ENCODE measurements around the gene TRAFD1.
A peak's percentile ranks its signal among the peaks of the same experiment; 100 is the strongest.
"Not testable (repeated sequence)": the region's sequence is repeated elsewhere in the genome, so short reads cannot be mapped to it uniquely, and the experiment has no call there.

TRAFD1 gene, protein sequence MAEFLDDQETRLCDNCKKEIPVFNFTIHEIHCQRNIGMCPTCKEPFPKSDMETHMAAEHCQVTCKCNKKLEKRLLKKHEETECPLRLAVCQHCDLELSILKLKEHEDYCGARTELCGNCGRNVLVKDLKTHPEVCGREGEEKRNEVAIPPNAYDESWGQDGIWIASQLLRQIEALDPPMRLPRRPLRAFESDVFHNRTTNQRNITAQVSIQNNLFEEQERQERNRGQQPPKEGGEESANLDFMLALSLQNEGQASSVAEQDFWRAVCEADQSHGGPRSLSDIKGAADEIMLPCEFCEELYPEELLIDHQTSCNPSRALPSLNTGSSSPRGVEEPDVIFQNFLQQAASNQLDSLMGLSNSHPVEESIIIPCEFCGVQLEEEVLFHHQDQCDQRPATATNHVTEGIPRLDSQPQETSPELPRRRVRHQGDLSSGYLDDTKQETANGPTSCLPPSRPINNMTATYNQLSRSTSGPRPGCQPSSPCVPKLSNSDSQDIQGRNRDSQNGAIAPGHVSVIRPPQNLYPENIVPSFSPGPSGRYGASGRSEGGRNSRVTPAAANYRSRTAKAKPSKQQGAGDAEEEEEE

DNA sequence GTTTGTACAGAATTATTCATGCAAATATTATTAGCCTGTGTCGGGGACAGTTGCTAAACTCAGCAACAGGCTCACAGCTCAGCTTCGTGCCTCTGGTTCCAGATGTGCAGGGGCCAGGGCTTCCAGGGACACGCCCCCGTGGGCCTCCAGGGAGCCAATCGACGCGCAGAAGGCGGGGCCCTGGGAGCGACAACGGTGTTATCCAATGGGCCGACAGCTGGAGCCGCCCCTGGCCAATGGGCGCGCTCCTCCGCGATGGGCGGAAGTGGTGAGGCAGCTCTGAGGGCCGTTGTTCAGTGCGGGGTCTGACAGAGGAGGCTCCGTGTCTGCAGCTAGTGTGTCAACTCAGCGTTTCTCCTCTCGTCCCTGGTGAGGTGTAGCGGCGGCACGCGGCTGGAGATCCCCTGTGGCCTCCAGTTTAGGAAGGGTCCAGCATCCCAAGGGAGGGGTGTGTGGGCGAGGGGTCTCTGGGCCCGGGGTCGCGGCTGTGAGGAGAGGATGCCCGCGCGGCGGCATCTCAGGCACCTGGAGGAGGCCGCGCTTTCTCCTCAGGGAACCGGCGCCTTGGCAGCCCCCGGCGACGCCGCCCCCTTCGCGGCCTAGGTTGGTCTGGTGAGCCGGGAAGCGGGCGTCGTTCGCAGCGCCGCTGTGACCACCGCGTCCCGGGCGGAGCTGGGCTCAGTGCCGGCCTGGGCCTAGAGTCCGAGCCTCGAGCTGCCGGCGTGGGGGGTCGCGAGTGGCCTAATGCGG lies at the start of gene TRAFD1:
Gene TRAFD1, plus strand, starts transcription at position 311 of the 750 bp plus-strand sequence. CDS start 4,963 bp downstream, outside the sequence.
- DNase-seq, result peak; percentile 98
- in situ Hi-C loops (cut with MboI; ENCODE audit: low pct_unique_long_range_greater_than_20kb, low sequenced_read_pairs), result no loop called here

DNA sequence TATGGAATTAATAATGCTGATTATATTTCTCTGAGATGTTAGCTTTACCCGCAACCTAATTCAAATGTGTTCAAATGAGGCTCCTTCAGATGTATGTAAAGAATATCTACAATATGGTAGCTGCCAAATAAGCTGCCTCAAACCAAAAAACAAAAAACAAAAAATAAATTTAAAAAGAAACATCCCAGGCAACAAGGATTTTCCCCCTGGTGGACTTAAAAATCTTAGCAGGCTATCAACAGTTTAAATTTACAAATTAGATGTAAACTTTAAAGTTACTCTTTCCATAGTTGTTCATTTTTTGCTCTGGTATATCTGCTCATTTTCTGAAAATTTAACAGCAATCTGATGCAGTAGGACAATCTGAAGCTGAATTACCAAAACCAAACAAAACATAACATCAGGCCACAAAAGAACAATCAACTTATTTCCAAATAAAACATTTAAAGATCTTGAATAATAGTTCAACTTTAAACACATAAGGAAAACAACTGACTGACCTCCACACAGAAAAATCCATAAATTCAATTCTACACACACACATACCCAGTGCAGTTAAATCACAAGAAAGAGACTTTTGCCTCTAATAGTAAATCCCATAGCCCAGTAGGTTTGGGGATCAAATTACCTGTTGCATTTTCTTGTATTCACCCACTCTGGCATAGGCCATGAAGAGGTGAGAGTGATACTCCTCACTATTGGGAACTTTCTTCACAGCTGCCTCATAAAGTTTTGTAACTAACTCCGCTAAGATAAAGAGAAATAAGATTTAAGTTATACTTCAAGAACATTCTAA lies 38.1 kb upstream of the TRAFD1 start:
- in situ Hi-C loops (cut with MboI; ENCODE audit: low pct_unique_long_range_greater_than_20kb, low sequenced_read_pairs), result no loop called here
- DNase-seq, result no peak

DNA sequence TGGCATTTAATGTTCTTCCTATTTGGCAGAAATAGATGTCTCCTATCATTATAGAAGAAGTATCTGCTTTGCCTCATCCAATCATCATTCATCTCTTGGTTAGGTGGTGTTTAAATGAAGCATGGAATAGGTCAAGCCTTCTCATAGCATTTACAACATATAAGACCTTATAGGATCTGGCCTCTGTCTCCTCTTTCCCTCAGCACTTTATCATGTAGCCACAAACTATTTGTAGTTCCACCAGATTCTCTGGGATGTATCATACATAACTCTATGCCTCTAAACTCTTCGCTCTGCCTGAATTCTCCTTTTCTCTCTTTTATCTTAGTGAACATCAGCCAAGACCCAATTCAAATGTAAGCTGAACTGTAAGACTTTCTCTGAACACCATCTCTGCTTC lies 37.5 kb upstream of the TRAFD1 start:
- no peak for DNase-seq
- in situ Hi-C loops (cut with MboI; ENCODE audit: low pct_unique_long_range_greater_than_20kb, low sequenced_read_pairs), result no loop called here

DNA sequence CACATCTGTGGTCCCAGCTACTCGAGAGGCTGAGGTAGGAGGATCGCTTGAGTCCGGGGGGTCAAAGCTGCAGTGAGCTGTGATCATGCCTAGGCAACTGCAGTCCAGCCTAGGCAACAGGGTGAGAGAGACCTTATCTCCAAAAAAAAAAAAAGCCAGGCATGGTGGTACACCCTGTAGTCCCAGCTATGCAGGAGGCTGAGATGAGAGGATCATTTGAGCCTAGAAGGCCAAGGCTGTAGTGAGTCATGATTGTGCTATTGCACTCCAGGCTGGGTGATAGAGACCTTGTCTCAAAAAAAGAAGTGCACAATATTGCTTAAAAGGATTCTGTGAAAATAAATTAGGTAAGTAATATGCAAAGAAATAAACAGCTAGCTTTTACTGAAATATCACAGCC lies 33.8 kb upstream of the TRAFD1 start:
- no peak for DNase-seq
- in situ Hi-C loops (cut with MboI; ENCODE audit: low pct_unique_long_range_greater_than_20kb, low sequenced_read_pairs), result no loop called here

DNA sequence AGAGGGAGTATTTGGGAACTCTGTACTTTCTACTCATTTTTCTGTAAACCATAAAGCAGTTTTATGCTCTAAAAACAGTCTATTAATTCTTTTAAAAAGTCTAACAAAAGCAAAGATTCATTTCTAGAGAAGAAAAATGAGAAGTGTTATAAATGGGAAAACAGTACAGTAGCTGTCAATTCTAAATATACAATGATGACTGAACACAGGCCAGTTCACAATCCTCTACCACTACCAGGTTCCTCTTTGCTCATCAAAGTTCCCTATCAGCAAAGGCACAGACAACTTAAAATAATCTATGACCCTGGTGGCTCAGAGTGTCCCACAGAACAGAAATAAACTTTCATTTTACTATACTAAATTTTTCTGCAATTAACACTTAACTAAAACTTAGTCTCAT lies 29.3 kb upstream of the TRAFD1 start:
- peak; percentile 43 for DNase-seq
- in situ Hi-C loops (cut with MboI; ENCODE audit: low pct_unique_long_range_greater_than_20kb, low sequenced_read_pairs), result no loop called here

DNA sequence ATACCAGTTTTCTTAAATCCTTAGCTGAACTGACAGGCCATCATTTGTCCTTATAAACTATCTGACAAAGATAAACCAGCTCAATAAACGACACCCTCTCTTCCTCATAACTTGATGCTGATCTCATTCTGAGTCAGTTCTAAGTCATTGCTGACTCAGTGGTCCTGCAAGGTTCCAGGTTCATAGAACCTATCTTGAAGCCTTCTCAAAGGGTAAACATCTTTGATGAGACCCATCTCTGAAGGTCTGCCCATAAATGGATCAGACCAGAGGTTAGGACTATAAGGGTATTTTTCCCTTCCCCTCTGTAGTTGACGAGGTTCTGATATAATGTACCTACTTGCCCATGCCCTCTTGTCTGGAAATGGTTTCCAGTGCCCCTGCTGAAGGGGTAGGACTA lies 28.7 kb upstream of the TRAFD1 start:
- no peak for DNase-seq
- in situ Hi-C loops (cut with MboI; ENCODE audit: low pct_unique_long_range_greater_than_20kb, low sequenced_read_pairs), result no loop called here

DNA sequence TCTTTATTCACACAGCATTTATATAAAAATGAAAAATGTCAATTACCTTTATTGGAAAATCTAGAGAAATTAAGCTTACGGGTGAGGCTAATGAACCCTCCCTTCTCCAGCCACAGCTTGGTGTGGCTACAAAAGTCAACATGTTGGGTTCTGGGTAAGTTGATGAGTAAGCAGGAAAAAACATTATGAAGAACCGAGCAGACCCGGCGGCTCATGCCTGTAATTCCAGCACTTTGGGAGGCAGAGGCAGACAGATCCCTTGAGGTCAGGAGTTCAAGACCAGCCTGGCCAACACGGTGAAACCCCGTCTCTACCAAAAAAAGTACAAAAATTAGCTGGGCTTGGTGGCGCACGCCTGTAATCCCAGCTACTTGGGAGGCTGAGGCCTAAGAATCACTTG lies 27.7 kb upstream of the TRAFD1 start:
- no peak for DNase-seq
- in situ Hi-C loops (cut with MboI; ENCODE audit: low pct_unique_long_range_greater_than_20kb, low sequenced_read_pairs), result no loop called here

DNA sequence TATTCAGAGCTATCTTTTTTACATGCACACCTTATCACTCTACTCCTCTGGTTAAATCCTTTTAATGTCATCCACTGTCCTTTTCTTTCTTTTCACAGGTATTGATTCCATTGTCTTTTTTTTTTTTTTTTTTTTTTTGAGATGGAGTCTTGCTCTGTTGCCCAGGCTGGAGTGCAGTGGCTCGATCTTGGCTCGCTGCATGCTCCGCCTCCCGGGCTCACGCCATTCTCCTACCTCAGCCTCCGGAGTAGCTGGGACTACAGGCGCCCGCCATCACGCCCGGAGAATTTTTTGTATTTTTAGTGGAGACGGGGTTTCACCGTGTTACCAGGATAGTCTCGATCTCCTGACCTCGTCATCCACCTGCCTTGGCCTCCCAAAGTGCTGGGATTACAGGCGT lies 24.9 kb upstream of the TRAFD1 start:
- in situ Hi-C loops (cut with MboI; ENCODE audit: low pct_unique_long_range_greater_than_20kb, low sequenced_read_pairs); DNase-seq: not testable (repeated sequence)

DNA sequence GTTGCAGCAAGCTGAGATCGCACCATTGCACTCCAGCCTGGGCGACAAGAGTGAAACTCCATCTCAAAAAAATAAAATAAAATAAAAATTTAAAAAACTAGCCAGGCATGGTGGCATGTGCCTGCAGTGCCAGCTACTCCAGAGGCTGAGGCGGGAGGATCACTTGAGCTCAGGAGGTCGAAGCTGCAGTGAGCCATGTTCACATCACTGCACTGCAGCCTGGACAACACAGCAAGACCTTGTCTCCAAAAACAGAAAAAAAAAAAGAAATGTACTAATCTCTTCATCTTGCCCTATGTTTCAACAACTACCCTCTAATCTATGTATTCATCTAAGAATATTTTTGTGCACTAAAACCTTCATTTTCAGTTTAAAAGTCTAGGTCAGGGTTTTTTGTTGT lies 23.2 kb upstream of the TRAFD1 start:
- no peak for DNase-seq
- in situ Hi-C loops (cut with MboI; ENCODE audit: low pct_unique_long_range_greater_than_20kb, low sequenced_read_pairs), result no loop called here

DNA sequence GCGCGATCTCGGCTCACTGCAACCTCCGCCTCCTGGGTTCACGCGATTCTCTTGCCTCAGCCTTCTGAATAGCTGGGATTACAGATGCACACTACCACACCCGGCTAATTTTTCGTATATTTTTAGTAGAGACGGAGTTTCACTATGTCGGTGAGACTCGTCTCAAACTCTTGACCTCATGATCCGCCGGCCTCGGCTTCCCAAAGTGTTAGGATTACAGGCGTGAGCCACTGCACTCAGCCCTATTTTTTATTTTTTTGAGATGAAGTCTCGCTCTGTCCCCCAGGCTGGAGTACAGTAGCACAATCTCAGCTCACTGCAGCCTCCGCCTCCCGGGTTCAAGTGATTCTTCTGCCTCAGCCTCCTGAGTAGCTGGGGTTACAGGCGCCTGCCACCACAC lies 22.6 kb upstream of the TRAFD1 start:
- in situ Hi-C loops (cut with MboI; ENCODE audit: low pct_unique_long_range_greater_than_20kb, low sequenced_read_pairs); DNase-seq: not testable (repeated sequence)

DNA sequence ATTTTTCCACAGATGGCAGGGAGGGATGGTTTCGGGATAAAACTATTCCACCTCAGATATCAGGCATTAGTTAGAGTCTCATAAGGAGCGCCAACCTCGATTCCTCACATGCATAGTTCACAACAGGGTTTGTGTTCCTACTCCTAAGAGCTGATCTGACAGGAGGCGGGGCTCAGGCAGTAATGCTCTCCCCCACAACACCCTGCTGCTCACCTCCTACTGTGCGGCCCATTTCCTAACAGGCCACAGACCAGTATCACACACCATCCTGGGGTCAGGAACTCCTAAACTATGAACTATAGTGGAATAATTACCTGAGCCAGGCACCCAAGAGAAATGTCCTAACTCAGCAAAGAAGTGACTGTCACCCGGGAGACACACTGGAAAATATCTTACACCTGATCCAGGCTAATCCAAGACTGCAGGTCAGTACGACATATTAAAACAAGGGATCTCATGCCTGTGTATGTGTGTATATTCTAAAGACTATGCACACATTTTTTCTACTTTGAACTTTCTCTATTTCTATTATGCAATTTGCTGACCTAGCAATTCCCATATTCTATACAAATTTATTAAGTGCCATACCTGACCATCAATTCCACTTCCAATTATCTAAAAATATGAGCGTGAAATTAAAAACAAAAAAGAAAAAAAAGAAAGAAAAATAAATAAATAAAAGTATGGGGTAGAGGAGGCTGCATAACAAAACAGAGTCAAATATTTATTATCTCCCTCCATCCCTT lies 21.4 kb upstream of the TRAFD1 start:
- in situ Hi-C loops (cut with MboI; ENCODE audit: low pct_unique_long_range_greater_than_20kb, low sequenced_read_pairs), result no loop called here
- DNase-seq, result no peak

DNA sequence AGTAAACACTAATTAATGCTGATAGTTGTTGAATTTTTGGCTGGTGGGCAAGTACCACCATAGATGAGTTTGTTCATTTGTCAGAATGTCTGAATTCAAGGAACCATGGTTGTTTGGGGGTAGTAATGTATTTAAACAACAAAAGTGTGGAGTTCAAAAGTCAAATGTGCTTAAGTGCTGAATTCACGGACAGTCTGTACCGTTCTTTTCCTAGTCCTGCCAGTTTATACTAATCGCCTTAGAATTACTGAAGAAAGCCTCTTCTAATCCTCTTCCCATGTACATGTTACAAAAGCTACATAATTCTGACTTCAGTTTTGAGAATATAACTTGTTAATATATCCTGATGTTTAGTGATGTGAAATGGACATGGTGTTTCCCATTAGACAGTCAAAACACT lies 19.5 kb upstream of the TRAFD1 start:
- in situ Hi-C loops (cut with MboI; ENCODE audit: low pct_unique_long_range_greater_than_20kb, low sequenced_read_pairs), result no loop called here
- DNase-seq, result no peak

DNA sequence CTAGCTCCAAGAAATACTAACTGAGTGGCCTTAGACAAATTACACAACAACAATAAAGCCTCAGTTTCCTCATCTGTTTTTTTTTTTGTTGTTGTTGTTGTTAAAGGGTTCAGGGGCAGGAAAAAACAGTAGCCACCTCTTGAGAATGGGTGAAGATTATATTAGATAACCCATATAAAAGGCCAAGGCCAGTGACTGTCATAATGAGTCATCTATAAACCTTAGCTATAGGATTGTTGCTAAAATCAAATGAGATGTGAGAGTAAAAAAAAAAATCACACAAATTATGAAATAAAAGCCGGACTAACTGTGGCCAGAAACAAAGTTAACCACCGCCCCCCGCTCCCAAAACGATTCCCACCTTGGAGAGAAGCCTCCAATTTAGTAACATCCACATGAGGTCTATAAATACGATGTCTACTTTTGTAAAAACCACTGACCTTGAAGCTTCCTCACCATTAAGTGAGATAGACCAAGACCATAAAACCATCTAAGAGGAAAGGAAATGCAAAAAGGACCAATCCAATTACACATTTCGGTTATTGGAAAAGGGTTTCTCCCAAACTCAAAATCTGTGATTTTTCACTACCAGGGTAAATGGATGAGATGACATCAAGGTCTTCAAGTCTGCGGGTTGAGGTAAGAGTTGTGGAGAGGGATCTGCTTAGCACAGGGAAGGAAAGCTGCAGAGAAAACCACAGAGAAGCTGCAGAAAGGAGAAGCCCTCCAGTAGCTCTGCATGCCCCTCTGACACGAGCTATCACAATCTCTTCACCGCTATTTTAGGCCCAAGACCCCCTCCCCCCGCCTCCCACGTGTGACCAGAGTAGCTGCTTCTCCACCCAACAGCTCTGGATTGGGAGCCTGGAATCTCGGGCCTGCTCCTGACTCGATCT lies 17.8 kb upstream of the TRAFD1 start:
- DNase-seq, result peak; percentile 88
- in situ Hi-C loops (cut with MboI; ENCODE audit: low pct_unique_long_range_greater_than_20kb, low sequenced_read_pairs), result no loop called here

DNA sequence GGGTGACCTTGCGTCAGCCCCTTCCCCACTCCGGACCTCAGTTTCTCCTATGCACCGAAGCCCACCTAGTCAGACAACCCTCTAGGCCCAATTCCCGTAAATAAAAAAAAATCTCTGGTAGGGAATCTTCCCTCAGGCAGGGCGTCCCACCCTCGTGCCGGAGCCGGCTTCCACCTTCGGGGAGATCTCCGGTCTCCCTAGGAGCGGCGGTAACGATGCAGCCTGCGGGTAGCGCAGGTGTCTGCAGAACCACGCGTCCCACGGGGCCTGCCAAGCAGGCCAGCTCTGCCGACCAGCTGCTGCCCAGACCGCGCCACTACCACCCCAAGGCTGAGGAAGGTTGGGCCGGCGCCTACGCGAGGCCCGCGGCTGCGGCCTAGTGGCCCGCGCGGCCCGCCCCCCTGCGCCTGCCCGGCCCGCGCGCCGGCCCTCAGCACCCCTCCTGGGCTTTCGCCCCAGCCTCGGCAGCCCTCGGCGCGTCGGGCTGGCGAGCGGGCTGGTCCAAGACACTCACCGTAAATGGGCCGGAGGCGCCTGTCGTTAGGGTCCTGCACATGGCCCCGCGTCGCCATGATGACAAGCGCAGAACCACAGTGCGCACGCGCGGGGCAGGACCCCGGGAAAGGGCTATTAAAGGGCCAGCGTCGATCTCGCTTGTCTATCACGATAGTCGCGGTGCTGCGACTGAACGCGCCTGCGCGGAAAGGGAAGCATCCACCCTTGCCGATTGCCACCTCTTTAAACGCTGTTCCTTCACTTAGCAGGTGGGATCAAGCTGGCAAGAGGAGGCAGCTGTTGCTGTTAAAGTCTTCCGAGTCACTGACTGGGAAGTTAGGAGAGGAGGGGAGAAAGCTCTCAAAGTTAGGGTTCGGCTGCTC lies 16.9 kb upstream of the TRAFD1 start, which contains the start of gene NAA25:
Gene NAA25, minus strand, starts transcription at position 582 of the 878 bp plus-strand sequence. Its CDS starts 10 bp downstream, at position 572.
- in situ Hi-C loops (cut with MboI; ENCODE audit: low pct_unique_long_range_greater_than_20kb, low sequenced_read_pairs), result no loop called here
- DNase-seq, result peak; percentile 83

DNA sequence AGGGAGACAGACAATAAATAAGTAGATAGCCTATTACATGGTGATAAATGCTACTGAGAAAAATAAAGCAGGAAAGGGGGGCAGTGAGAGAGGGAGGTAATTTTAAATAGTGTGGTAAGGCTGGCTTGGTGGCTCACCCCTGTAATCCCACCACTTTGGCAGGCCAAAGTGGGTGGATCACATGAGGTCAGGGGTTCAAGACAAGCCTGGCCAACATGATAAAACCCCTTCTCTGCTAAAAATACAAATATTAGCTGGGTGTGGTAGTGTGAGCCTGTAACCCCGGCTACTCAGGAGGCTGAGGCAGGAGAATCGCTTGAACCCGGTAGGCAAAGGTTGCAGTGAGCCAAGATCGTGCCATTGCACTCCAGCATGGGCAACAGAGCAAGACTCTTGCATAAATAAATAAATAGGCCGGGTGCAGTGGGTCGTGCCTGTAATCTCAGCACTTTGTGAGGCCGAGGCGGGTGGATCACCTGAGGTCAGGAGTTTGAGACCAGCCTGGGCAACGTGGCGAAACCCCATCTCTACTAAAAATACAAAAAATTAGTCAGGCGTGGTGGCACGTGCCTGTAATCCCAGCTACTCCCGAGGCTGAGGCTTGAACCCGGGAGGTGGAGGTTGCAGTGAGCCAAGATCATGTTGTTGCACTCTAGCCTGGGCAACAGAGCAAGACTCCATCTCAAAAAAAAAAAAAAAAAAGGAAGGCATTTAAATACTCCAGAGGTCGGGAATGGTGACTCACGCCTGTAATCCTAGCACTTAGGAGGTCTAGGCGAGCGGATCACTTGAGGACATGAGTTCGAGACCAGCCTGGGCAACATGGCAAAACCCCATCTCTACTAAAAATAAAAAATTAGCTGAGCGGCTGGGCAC lies 14.3 kb upstream of the TRAFD1 start:
- DNase-seq; in situ Hi-C loops (cut with MboI; ENCODE audit: low pct_unique_long_range_greater_than_20kb, low sequenced_read_pairs): not testable (repeated sequence)

DNA sequence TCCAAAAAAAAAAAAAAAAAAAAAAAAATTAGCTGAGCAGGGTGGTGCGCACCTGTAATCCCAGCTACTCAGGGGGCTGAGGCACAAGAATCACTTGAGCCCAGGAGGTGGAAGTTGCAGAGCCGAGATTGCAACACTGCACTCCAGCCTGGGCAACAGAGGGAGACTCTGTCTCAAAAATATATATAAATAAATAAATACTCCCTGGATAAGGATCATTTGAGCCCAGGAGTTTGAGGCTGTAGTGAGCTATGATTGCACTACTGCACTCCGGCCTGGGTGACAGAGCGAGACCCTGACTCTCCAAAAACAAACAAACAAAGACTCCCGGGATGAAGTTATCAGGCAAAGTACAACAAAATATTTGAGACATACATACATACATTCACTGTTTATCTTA lies 13.4 kb upstream of the TRAFD1 start:
- no peak for DNase-seq
- in situ Hi-C loops (cut with MboI; ENCODE audit: low pct_unique_long_range_greater_than_20kb, low sequenced_read_pairs), result no loop called here

Measured in KBM-7 (cell line).